ENCODE data around the gene PDE8A.

- TF ChIP-seq CTCF (IDR thresholded peaks at IDR 0.05; ENCODE audit: poor library complexity) (no peak), EZH2phosphoT487 (IDR thresholded peaks at IDR 0.05; ENCODE audit: low read depth, severe bottlenecking, unreplicated experiment) (no peak), EZH2 (IDR thresholded peaks at IDR 0.05; ENCODE audit: borderline replicate concordance) (no peak)
Measured at GRCh38 chr15:85097725-85098124, 116.1 kb downstream of the PDE8A start.
